ENCODE data around the gene S100PBP.

The S100PBP gene

GRCh38 chr1:32885676-32886003, 68.2 kb downstream of the S100PBP start:
- Histone ChIP-seq H3K9me3 (ENCODE audit: control insufficient read depth, low read length) (no peaks in the 10 kb centered on the region), H3K36me3 (ENCODE audit: control insufficient read depth, insufficient read depth, low read length, severe bottlenecking) (no peaks in the 10 kb centered on the region), H3K9ac (ENCODE audit: low read length) (no peak overlapping the region), H3K4me1 (ENCODE audit: control insufficient read depth, insufficient read depth, low read length) (no peaks in the 10 kb centered on the region), H3K4me3 (ENCODE audit: low read length) (no peak overlapping the region), H3K27me3 (replicated peaks; ENCODE audit: control insufficient read depth, insufficient read depth, low read length) (peaks cover 54% of the 10 kb centered on the region)
- DNase-seq (ENCODE audit: low read depth), result no peak

- no peak within 1 kb of the TSS for H3K4me3 ChIP-seq (ENCODE audit: low read length)
These were observed 68.8 kb downstream of the S100PBP start, which contains the start of gene HPCA for GRCh38 chr1:32886004-32886827. Gene HPCA (plus strand): TSS chr1:32886491. CDS start chr1:32888899, 2,408 bp downstream.

GRCh38 chr1:32886828-32887414, 69.5 kb downstream of the S100PBP start:
- Histone ChIP-seq H3K9me3 (ENCODE audit: control insufficient read depth, low read length) (no peaks in the 10 kb centered on the region), H3K4me1 (ENCODE audit: control insufficient read depth, insufficient read depth, low read length) (no peaks in the 10 kb centered on the region), H3K36me3 (ENCODE audit: control insufficient read depth, insufficient read depth, low read length, severe bottlenecking) (no peaks in the 10 kb centered on the region), H3K4me3 (ENCODE audit: low read length) (no peak overlapping the region), H3K9ac (ENCODE audit: low read length) (no peak overlapping the region), H3K27me3 (replicated peaks; ENCODE audit: control insufficient read depth, insufficient read depth, low read length) (peaks cover 58% of the 10 kb centered on the region)
- no peak for DNase-seq (ENCODE audit: low read depth)

More at GRCh38 chr1:32886004-32886827, 68.8 kb downstream of the S100PBP start, which contains the start of gene HPCA:
- DNase-seq (ENCODE audit: low read depth), result peak; percentile 74
- Histone ChIP-seq H3K9ac (ENCODE audit: low read length) (no peak within 1 kb of the TSS), H3K27me3 (replicated peaks; ENCODE audit: control insufficient read depth, insufficient read depth, low read length) (peaks cover 53% of the 10 kb centered on the region), H3K36me3 (ENCODE audit: control insufficient read depth, insufficient read depth, low read length, severe bottlenecking) (no peaks in the 10 kb centered on the region), H3K4me1 (ENCODE audit: control insufficient read depth, insufficient read depth, low read length) (no peaks in the 10 kb centered on the region), H3K9me3 (ENCODE audit: control insufficient read depth, low read length) (no peaks in the 10 kb centered on the region)

GRCh38 chr1:32887623-32888022, 70.2 kb downstream of the S100PBP start:
- Histone ChIP-seq H3K4me3 (ENCODE audit: low read length) (no peak overlapping the region), H3K4me1 (ENCODE audit: control insufficient read depth, insufficient read depth, low read length) (no peaks in the 10 kb centered on the region), H3K9ac (ENCODE audit: low read length) (no peak overlapping the region), H3K27me3 (replicated peaks; ENCODE audit: control insufficient read depth, insufficient read depth, low read length) (peaks cover 62% of the 10 kb centered on the region), H3K36me3 (ENCODE audit: control insufficient read depth, insufficient read depth, low read length, severe bottlenecking) (no peaks in the 10 kb centered on the region), H3K9me3 (ENCODE audit: control insufficient read depth, low read length) (no peaks in the 10 kb centered on the region)
- no peak for DNase-seq (ENCODE audit: low read depth)

- no peak overlapping the region for H3K4me3 ChIP-seq (ENCODE audit: low read length)
- H3K4me1 ChIP-seq (ENCODE audit: control insufficient read depth, insufficient read depth, low read length), result no peaks in the 10 kb centered on the region
- H3K36me3 ChIP-seq (ENCODE audit: control insufficient read depth, insufficient read depth, low read length, severe bottlenecking), result no peaks in the 10 kb centered on the region
- no peak overlapping the region for H3K9ac ChIP-seq (ENCODE audit: low read length)
- no peaks in the 10 kb centered on the region for H3K9me3 ChIP-seq (ENCODE audit: control insufficient read depth, low read length)
- peaks cover 63% of the 10 kb centered on the region for H3K27me3 ChIP-seq (replicated peaks; ENCODE audit: control insufficient read depth, insufficient read depth, low read length)
- DNase-seq (ENCODE audit: low read depth), result no peak
These were observed 70.7 kb downstream of the S100PBP start for GRCh38 chr1:32888134-32888533.

GRCh38 chr1:32888677-32889420, 71.4 kb downstream of the S100PBP start:
- Histone ChIP-seq H3K9ac (ENCODE audit: low read length) (no peak overlapping the region), H3K36me3 (ENCODE audit: control insufficient read depth, insufficient read depth, low read length, severe bottlenecking) (no peaks in the 10 kb centered on the region), H3K27me3 (replicated peaks; ENCODE audit: control insufficient read depth, insufficient read depth, low read length) (peaks cover 56% of the 10 kb centered on the region), H3K4me3 (ENCODE audit: low read length) (no peak overlapping the region), H3K4me1 (ENCODE audit: control insufficient read depth, insufficient read depth, low read length) (no peaks in the 10 kb centered on the region), H3K9me3 (ENCODE audit: control insufficient read depth, low read length) (no peaks in the 10 kb centered on the region)
- no peak for DNase-seq (ENCODE audit: low read depth)

GRCh38 chr1:32889731-32890278, 72.4 kb downstream of the S100PBP start:
- Histone ChIP-seq H3K9ac (ENCODE audit: low read length) (no peak overlapping the region), H3K9me3 (ENCODE audit: control insufficient read depth, low read length) (no peaks in the 10 kb centered on the region), H3K4me3 (ENCODE audit: low read length) (no peak overlapping the region), H3K27me3 (replicated peaks; ENCODE audit: control insufficient read depth, insufficient read depth, low read length) (peaks cover 48% of the 10 kb centered on the region), H3K4me1 (ENCODE audit: control insufficient read depth, insufficient read depth, low read length) (no peaks in the 10 kb centered on the region), H3K36me3 (ENCODE audit: control insufficient read depth, insufficient read depth, low read length, severe bottlenecking) (no peaks in the 10 kb centered on the region)
- no peak for DNase-seq (ENCODE audit: low read depth)

GRCh38 chr1:32890516-32891240, 73.2 kb downstream of the S100PBP start:
- H3K9me3 ChIP-seq (ENCODE audit: control insufficient read depth, low read length), result no peaks in the 10 kb centered on the region
- H3K4me1 ChIP-seq (ENCODE audit: control insufficient read depth, insufficient read depth, low read length), result no peaks in the 10 kb centered on the region
- peaks cover 39% of the 10 kb centered on the region for H3K27me3 ChIP-seq (replicated peaks; ENCODE audit: control insufficient read depth, insufficient read depth, low read length)
- no peaks in the 10 kb centered on the region for H3K36me3 ChIP-seq (ENCODE audit: control insufficient read depth, insufficient read depth, low read length, severe bottlenecking)
- no peak overlapping the region for H3K9ac ChIP-seq (ENCODE audit: low read length)
- no peak for DNase-seq (ENCODE audit: low read depth)
- H3K4me3 ChIP-seq (ENCODE audit: low read length), result no peak overlapping the region

GRCh38 chr1:32891241-32891570, 73.8 kb downstream of the S100PBP start:
- Histone ChIP-seq H3K9me3 (ENCODE audit: control insufficient read depth, low read length) (no peaks in the 10 kb centered on the region), H3K9ac (ENCODE audit: low read length) (no peak overlapping the region), H3K27me3 (replicated peaks; ENCODE audit: control insufficient read depth, insufficient read depth, low read length) (peaks cover 36% of the 10 kb centered on the region), H3K36me3 (ENCODE audit: control insufficient read depth, insufficient read depth, low read length, severe bottlenecking) (no peaks in the 10 kb centered on the region), H3K4me1 (ENCODE audit: control insufficient read depth, insufficient read depth, low read length) (no peaks in the 10 kb centered on the region), H3K4me3 (ENCODE audit: low read length) (no peak overlapping the region)
- DNase-seq (ENCODE audit: low read depth), result no peak

GRCh38 chr1:32891630-32892029, 74.2 kb downstream of the S100PBP start:
- H3K4me3 ChIP-seq (ENCODE audit: low read length), result no peak overlapping the region
- H3K4me1 ChIP-seq (ENCODE audit: control insufficient read depth, insufficient read depth, low read length), result no peaks in the 10 kb centered on the region
- H3K36me3 ChIP-seq (ENCODE audit: control insufficient read depth, insufficient read depth, low read length, severe bottlenecking), result no peaks in the 10 kb centered on the region
- no peaks in the 10 kb centered on the region for H3K9me3 ChIP-seq (ENCODE audit: control insufficient read depth, low read length)
- peaks cover 36% of the 10 kb centered on the region for H3K27me3 ChIP-seq (replicated peaks; ENCODE audit: control insufficient read depth, insufficient read depth, low read length)
- DNase-seq (ENCODE audit: low read depth), result no peak
- no peak overlapping the region for H3K9ac ChIP-seq (ENCODE audit: low read length)

Measured in adipocyte (in vitro differentiated cells).